ENCODE results near the gene CHST3.

DNA sequence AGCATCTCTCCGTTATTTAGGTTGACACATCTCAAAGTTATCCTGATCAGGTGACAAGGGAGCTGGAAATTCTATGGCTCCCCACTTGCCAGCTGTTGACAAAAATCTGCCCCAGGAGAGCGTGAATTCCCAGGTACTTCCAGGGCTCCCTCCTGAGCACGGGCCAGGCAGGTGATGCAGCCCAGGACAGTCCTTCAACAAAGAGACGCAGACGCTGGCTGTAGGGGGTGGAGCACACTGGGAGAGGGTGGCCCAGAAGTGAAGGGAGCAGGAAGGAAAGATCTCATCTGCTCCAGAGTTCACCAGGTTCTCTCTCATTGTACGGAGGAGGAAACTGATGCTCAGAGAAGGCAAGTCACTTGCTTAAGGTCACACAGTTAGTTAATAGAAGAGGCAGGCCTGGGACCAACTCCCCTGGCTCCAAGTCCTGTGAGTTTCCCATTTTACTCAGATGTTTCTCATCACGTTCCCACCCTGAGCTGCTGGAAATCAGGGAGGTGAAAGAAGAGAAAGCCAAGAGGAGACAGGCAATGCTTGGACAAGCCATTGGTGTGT is 41.0 kb upstream of the CHST3 start:
- no peak for TF ChIP-seq JUNB (IDR thresholded peaks at IDR 0.05; ENCODE audit: unreplicated experiment)
- TF ChIP-seq, protein P1, sequence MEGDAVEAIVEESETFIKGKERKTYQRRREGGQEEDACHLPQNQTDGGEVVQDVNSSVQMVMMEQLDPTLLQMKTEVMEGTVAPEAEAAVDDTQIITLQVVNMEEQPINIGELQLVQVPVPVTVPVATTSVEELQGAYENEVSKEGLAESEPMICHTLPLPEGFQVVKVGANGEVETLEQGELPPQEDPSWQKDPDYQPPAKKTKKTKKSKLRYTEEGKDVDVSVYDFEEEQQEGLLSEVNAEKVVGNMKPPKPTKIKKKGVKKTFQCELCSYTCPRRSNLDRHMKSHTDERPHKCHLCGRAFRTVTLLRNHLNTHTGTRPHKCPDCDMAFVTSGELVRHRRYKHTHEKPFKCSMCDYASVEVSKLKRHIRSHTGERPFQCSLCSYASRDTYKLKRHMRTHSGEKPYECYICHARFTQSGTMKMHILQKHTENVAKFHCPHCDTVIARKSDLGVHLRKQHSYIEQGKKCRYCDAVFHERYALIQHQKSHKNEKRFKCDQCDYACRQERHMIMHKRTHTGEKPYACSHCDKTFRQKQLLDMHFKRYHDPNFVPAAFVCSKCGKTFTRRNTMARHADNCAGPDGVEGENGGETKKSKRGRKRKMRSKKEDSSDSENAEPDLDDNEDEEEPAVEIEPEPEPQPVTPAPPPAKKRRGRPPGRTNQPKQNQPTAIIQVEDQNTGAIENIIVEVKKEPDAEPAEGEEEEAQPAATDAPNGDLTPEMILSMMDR (conservative IDR thresholded peaks at IDR 0.05; ENCODE audit: low read depth in 2 of 2) = no peak
- TF ChIP-seq EZH2phosphoT487 (IDR thresholded peaks at IDR 0.05; ENCODE audit: unreplicated experiment) = no peak
- TF ChIP-seq POLR2AphosphoS5 (IDR thresholded peaks at IDR 0.05; ENCODE audit: low read depth) = no peak
- no peak for TF ChIP-seq ZNF331 (CRISPR knock-in tag; IDR thresholded peaks at IDR 0.05; ENCODE audit: low read depth)
- no peak for TF ChIP-seq EZH2 (IDR thresholded peaks at IDR 0.05; ENCODE audit: low read depth, unreplicated experiment)
- no peak for TF ChIP-seq CREB1 (CRISPR knock-in tag; IDR thresholded peaks at IDR 0.05; ENCODE audit: low read depth)
- no peak for TF ChIP-seq NANOG (IDR thresholded peaks at IDR 0.05; ENCODE audit: borderline replicate concordance)
- no peak for TF ChIP-seq STAT1 (IDR thresholded peaks at IDR 0.05; ENCODE audit: unreplicated experiment)

Data from GM23338 (cell line).